ENCODE data around the gene FGF22. TPM values are rescaled to one million over a fixed set of nuclear protein-coding genes. Genes with fewer than 3 reads are reported as not detected.
"Not testable (repeated sequence)": the region's sequence is repeated elsewhere in the genome, so short reads cannot be mapped to it uniquely, and the experiment has no call there.

The FGF22 gene
- total RNA-seq, 2 experiments from 2014 or later, result 0.72 to 1.1 TPM

DNA sequence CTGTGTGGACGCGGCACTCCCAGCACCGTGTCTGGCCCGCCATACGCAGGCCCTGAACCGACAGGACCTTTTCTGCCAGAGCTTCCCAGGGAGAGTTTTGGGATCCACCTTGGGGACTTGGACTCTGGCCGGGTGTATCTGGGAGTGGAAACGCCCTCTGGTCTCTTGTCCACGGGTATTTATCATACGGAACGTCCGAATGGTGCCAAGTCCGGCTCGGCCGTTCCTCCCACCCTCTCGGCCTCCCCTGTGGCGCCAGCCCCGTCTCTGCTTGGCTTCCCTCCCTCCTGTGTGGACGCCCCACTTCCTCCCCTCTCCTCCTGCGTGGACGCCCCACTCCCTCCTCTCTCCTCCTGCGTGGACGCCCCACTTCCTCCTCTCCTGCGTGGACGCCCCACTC lies 37.9 kb upstream of the FGF22 start:
- peaks cover 1% of the 10 kb centered on the region for H3K9me3 Mint-ChIP-seq
- peaks cover 7% of the 10 kb centered on the region for H3K4me1 Mint-ChIP-seq
- ATAC-seq (ENCODE audit: low read depth), result no peak
- H3K4me3 Mint-ChIP-seq, result no peak overlapping the region
- POLR2A ChIA-PET, result no interaction called here
- no peaks in the 10 kb centered on the region for H3K27me3 Mint-ChIP-seq
- H3K27ac Mint-ChIP-seq, result no peak overlapping the region
- DNase-seq, result no peak
- H3K36me3 Mint-ChIP-seq, result no peaks in the 10 kb centered on the region

DNA sequence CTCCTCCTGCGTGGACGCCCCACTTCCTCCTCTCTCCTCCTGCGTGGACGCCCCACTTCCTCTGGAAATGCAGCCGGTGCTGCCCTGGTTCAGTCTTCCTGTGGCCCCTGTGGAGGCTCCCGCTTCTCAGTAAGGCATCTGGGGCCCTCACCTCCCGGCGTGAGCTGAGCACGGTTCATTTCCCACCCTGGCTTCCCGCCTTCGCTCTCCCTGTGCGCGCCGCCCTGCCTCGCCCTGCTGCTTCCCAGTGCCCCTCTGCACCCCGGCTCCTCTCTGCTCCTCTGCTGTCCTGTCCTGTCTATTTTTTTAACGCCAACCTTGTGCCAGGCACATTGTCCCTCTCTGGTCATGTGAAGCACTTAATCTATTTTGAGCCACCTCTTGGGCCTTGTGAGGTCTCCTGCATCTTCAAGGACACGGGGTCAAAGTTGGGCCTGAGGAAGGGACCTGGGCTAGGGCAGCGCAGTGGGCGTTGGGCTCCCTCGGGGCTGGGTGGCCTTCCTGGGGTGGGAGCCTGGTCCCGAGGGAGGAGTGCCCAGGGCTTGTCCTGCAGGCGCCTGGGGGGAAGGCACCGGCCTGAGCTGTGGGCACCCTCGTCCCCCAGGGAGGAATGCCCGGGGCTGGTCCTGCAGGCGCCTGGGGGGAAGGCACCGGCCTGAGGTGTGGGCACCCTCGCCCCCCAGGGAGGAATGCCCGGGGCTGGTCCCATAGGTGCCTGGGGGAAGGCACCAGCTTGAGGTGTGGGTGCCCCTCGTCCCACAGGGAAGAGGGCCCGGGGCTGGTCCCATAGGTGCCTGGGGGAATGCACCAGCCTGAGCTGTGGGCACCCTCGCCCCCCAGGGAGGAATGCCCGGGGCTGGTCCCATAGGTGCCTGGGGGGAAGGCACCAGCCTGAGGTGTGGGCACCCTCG lies 37.0 kb upstream of the FGF22 start:
- POLR2A ChIA-PET, result no interaction called here
- DNase-seq, result no peak
- H3K27me3 Mint-ChIP-seq, result no peaks in the 10 kb centered on the region
- H3K4me1 Mint-ChIP-seq, result peaks cover 8% of the 10 kb centered on the region
- H3K36me3 Mint-ChIP-seq, result no peaks in the 10 kb centered on the region
- H3K9me3 Mint-ChIP-seq, result peaks cover 1% of the 10 kb centered on the region
- no peak overlapping the region for H3K27ac Mint-ChIP-seq
- ATAC-seq (ENCODE audit: low read depth), result no peak
- no peak overlapping the region for H3K4me3 Mint-ChIP-seq

DNA sequence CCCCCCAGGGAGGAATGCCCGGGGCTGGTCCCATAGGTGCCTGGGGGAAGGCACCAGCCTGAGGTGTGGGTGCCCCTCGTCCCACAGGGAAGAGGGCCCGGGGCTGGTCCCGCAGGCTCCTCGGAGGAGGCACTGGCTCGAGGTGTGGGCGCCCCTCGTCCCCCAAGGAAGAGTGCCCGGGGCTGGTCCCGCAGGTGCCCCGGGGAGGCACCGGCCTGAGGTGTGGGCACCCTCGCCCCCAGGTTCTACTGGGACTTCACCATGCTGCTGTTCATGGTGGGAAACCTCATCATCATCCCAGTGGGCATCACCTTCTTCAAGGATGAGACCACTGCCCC lies 36.4 kb upstream of the FGF22 start:
- H3K27ac Mint-ChIP-seq; H3K36me3 Mint-ChIP-seq; POLR2A ChIA-PET; DNase-seq; H3K27me3 Mint-ChIP-seq; H3K9me3 Mint-ChIP-seq; ATAC-seq (ENCODE audit: low read depth); H3K4me3 Mint-ChIP-seq; H3K4me1 Mint-ChIP-seq: not testable (repeated sequence)

DNA sequence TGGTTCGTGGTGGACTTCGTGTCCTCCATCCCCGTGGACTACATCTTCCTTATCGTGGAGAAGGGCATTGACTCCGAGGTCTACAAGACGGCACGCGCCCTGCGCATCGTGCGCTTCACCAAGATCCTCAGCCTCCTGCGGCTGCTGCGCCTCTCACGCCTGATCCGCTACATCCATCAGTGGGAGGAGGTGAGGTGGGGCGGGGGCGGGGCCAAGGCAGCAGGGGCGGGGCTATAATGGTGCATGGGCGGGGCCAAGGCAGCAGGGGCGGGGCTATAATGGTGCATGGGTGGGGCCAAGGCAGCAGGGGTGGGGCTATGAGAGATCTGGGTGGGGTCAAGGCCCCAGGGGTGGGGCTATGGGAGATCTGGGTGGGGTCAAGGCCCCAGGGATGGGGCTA lies 35.9 kb upstream of the FGF22 start:
- H3K4me3 Mint-ChIP-seq; POLR2A ChIA-PET; DNase-seq; H3K4me1 Mint-ChIP-seq; H3K27ac Mint-ChIP-seq; ATAC-seq (ENCODE audit: low read depth); H3K9me3 Mint-ChIP-seq; H3K36me3 Mint-ChIP-seq; H3K27me3 Mint-ChIP-seq: not testable (repeated sequence)

DNA sequence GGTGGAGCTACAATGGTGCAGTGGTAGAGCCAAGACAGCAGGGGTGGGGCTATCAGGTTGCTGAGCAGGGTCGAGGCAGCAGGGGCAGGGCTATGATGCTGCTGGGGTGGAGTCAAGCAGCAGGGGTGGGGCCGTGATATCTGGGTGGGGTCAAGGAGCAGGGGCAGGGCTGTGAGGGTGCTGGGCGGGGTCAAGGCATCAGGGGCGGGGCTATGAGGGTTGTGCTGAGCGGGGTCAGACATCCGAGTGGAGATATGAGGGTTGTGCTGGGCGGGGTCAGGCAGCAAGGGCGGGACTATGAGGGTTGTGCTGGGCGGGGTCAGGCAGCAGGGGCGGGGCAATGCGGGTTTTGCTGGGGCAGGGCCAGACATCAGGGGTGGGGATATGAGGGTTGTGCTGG lies 35.3 kb upstream of the FGF22 start:
- POLR2A ChIA-PET, result no interaction called here
- Mint-ChIP-seq H3K4me1 (peaks cover 8% of the 10 kb centered on the region), H3K27ac (peak overlapping the region; percentile 71), H3K36me3 (no peaks in the 10 kb centered on the region), H3K27me3 (no peaks in the 10 kb centered on the region), H3K9me3 (peaks cover 1% of the 10 kb centered on the region), H3K4me3 (peak overlapping the region; percentile 17)
- peak; percentile 62 for DNase-seq
- peak; percentile 51 for ATAC-seq (ENCODE audit: low read depth)

DNA sequence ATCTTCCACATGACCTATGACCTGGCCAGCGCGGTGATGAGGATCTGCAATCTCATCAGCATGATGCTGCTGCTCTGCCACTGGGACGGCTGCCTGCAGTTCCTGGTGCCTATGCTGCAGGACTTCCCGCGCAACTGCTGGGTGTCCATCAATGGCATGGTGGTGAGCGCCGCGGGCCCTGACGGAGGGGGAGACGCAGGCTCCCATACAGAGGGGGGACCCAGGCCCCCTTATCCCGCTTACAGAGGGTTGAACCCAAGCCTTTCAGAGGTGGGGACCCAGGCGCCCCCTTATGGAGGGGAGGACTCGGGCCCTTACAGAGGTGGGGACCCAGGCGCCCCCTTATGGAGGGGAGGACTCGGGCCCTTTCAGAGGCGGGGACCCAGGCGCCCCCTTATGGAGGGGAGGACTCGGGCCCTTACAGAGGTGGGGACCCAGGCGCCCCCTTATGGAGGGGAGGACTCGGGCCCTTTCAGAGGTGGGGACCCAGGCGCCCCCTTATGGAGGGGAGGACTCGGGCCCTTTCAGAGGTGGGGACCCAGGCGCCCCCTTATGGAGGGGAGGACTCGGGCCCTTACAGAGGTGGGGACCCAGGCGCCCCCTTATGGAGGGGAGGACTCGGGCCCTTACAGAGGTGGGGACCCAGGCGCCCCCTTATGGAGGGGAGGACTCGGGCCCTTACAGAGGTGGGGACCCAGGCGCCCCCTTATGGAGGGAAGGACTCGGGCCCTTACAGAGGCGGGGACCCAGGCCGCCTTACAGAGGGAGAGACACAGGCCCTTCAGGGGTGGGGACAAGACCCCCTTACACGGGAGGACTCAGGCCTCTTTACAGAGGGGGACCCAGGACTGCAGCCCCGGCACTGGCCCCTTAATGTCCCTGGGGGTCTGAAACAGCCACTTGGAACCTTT lies 34.4 kb upstream of the FGF22 start:
- POLR2A ChIA-PET, result not testable (repeated sequence)

DNA sequence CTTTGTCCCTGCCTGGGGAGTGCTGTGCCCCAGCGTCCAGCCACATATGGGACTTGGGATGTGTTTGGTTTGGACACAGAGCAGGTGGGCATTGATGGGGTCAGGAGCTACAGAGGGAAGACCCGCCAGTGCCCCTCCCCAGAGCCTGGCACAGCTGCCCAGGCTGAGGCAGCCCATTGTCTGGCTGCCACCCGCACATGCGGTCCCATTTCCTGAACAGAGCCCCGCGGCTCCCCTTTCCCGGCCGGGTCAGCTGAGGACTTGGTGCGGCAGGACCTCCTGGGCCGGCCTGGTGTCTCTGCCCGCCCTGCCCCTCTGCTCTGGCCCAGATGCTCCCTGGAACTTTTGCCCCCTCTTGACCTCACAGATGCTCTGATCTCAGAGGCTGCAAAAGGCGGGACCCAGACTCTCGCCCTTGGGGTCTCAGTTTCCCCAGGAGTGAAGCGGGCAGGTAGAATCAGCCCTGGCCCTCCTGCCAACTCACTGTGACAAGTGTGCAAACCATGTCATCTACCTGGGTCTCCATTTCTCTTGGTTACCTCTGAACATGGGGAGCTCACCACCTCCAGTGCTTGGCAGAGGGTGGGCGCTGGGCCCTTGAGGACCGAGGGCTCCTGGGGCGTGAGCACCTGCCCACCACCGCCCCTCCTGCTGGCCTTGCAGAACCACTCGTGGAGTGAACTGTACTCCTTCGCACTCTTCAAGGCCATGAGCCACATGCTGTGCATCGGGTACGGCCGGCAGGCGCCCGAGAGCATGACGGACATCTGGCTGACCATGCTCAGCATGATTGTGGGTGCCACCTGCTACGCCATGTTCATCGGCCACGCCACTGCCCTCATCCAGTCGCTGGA lies 32.2 kb upstream of the FGF22 start:
- POLR2A ChIA-PET, result no interaction called here
- Mint-ChIP-seq H3K9me3 (peaks cover 1% of the 10 kb centered on the region), H3K27ac (no peak overlapping the region), H3K27me3 (no peaks in the 10 kb centered on the region), H3K36me3 (no peaks in the 10 kb centered on the region), H3K4me3 (no peak overlapping the region), H3K4me1 (peaks cover 17% of the 10 kb centered on the region)
- ATAC-seq (ENCODE audit: low read depth) (no peak), DNase-seq (no peak)

More for the DNA sequence above, 34.4 kb upstream of the FGF22 start:
- Mint-ChIP-seq H3K4me3 (peak overlapping the region; percentile 71), H3K4me1 (peaks cover 11% of the 10 kb centered on the region), H3K27ac (peak overlapping the region; percentile 85)
- ATAC-seq (ENCODE audit: low read depth) (peak; percentile 46), DNase-seq (peak; percentile 59)
- H3K36me3 Mint-ChIP-seq, H3K9me3 Mint-ChIP-seq, H3K27me3 Mint-ChIP-seq: not testable (repeated sequence)

DNA sequence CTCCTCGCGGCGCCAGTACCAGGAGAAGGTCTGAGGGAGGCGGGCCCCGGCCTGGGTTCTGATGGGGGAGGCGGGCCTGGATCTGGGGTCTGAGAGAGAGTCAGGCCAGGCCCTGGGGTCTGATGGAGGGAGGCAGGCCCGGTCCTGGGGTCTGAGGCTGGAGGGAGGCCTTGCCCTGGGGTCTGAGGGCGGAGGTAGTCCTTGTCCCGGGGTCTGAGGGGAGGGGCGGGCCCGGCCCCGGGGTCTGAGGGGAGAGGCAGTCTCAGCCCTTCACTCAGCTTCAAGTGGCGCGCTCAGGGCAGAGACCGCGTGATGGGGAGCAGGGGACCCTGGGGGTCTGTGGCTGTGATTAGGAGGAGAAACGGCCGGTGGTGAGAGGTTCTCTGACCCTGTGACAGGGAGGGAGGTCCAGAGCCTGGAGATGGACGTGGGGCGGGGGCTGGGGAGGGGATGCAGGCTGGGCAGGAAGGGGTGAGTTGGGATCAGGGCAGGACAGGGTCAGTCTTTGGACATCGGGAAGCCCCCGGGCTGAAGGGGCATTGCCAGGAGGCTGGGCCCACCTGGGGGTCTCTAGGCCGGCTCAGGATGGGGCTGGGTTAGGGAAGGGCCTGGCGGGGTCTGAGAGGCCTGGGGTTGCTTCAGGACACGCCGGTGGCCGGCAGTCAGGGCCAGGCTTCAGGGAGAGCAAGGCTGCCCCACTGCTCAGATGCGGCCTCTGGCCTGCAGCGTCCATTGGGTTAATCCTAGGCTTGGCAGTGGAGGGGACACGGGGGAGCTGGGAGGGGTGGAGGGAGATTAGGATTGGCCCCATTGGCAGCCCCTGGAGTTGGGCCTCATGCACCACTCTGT lies 31.3 kb upstream of the FGF22 start:
- Mint-ChIP-seq H3K4me3 (peak overlapping the region; percentile 66), H3K4me1 (peaks cover 16% of the 10 kb centered on the region), H3K27ac (peak overlapping the region; percentile 71), H3K9me3 (peaks cover 1% of the 10 kb centered on the region), H3K36me3 (no peaks in the 10 kb centered on the region), H3K27me3 (no peaks in the 10 kb centered on the region)
- ATAC-seq (ENCODE audit: low read depth), result no peak
- no peak for DNase-seq
- POLR2A ChIA-PET, result no interaction called here

DNA sequence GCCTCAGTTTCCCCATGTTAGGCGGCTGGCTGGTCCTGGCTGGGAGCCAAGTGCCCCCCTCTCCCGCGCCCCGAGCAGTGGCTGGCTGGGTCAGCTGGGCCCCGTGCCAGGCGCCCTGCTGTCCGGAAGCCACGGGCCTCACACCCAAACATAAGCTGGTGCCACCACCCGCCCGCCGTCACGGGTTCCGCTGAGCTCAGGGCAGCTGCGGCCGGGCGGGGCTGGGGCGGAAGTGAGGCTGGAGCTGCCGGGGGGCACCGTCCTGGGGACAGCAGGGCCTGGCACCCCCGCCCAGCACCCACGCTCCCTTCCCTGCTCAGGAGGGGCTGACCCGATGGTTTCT lies 30.7 kb upstream of the FGF22 start:
- Mint-ChIP-seq H3K27me3 (no peaks in the 10 kb centered on the region), H3K4me1 (peaks cover 16% of the 10 kb centered on the region), H3K36me3 (no peaks in the 10 kb centered on the region), H3K4me3 (no peak overlapping the region), H3K9me3 (peaks cover 1% of the 10 kb centered on the region), H3K27ac (no peak overlapping the region)
- DNase-seq, result no peak
- POLR2A ChIA-PET, result no interaction called here
- no peak for ATAC-seq (ENCODE audit: low read depth)

DNA sequence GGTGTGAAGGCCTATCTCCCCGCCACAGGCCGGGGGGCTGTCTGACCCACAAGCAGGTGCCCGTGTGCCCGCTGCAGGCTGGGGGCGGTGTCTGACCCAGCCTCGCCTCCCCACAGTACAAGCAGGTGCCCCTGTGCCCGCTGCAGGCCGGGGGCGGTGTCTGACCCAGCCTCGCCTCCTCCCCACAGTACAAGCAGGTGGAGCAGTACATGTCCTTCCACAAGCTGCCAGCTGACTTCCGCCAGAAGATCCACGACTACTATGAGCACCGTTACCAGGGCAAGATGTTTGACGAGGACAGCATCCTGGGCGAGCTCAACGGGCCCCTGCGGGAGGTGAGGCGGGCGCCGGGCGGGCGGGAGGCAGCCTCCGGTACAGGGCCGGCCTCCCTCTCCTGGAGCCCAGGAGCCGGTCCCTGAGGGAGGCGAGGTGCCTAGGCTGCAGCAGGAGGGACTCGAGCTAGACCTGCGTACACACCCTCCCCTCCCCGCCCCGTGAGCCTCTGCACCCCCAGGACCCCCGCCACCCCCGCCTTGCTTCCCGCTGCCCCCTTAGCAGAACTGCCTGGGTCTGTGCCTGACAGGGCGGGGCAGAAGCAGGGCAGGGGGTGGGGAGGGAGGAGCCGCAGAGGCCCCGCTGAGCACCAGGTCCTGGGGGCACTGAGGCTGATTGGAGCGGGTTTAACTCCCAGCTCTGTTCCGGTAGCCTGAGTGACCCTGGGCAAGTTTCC lies 29.4 kb upstream of the FGF22 start:
- POLR2A ChIA-PET, result interaction anchor here (1.1 to 1.9 kb wide), 4 partner anchors 23 to 99 kb away, joined by 3 to 7 read pairs (median 6); no protein-coding TSS in a partner anchor
- Mint-ChIP-seq H3K27me3 (no peaks in the 10 kb centered on the region), H3K4me3 (peak overlapping the region; percentile 90)

DNA sequence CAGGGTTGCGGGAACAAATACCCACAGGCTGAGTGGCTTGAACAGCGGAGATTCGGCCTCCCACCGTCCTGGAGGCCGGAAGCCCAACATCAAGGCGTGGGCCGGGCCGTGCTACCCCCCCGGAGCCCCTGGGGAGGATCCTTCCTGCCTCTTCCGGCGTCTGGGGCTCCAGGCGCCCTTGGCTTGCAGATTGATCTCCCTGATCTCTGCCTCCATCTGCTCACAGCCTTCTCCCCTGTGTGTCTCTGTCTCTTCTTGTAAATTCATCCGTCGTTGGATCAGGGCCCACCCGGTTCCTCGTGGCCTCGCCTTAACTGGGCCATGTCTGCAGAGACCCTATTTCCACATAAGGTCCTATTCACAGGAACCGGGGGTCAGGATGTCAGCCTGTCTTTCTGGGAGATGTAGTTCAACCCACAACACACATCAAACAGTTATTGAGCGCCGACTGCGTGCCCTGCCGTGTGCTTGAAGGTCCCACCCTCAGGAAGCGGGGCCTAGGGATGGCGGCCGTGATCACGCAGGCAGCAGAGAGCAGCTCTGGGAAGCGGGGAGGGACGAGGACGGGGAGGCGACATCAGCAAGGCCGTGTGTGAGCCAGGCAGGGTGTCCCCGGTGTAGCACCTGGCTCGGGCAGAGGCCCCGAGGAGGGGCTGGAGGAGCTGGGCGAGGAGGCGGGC lies 28.7 kb upstream of the FGF22 start:
- peak; percentile 75 for ATAC-seq (ENCODE audit: low read depth)
- POLR2A ChIA-PET, result interaction anchor here (0.6 to 1.9 kb wide), 6 partner anchors 23 to 100 kb away, joined by 3 to 7 read pairs (median 5); partner anchors contain the start of gene POLRMT
- no peaks in the 10 kb centered on the region for H3K27me3 Mint-ChIP-seq

More for the DNA sequence above, 29.4 kb upstream of the FGF22 start:
- DNase-seq, result peak; percentile 72
- Mint-ChIP-seq H3K9me3 (no peaks in the 10 kb centered on the region), H3K4me1 (peaks cover 10% of the 10 kb centered on the region), H3K27ac (peak overlapping the region; percentile 98), H3K36me3 (peaks cover 5% of the 10 kb centered on the region)
- ATAC-seq (ENCODE audit: low read depth), result peak; percentile 54

More for the DNA sequence above, 28.7 kb upstream of the FGF22 start:
- H3K27ac Mint-ChIP-seq, result peak overlapping the region; percentile 98
- H3K4me1 Mint-ChIP-seq, result peaks cover 14% of the 10 kb centered on the region
- peaks cover 7% of the 10 kb centered on the region for H3K36me3 Mint-ChIP-seq
- DNase-seq, result peak; percentile 81
- H3K4me3 Mint-ChIP-seq, result peak overlapping the region; percentile 90
- H3K9me3 Mint-ChIP-seq, result no peaks in the 10 kb centered on the region

All from activated naive CD8-positive, alpha-beta T cell treated with anti-CD3 and anti-CD28 coated beads, Interleukin-2, amount 10 ng/mL, durations not matched to agents 7 days and 5 days (primary cell).